Measurements from ENCODE around the gene ERICH6.
"Not testable (repeated sequence)": the region's sequence is repeated elsewhere in the genome, so short reads cannot be mapped to it uniquely, and the experiment has no call there.

ERICH6 gene

DNA sequence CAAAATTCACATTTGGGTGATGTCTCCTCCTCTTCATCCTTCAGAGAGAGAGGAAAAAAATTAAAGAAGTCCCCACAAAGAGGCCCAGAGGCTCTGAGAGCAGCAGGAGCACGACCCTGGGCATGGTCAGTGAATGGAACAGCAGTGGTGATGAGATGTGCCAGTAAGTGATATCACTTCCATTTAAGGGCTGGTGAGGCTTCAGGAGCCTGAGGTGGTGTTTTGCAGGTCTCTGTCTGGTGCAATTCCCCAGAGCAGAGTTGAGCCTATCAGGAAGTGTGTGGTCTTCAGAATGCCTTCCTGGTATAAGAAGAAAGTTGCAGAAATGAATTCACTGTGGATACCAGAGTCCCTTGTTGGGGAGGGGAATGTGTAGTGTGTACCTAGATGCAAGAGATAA lies 21.4 kb downstream of the ERICH6 start:
- DNase-seq (ENCODE audit: low read depth): no peak

DNA sequence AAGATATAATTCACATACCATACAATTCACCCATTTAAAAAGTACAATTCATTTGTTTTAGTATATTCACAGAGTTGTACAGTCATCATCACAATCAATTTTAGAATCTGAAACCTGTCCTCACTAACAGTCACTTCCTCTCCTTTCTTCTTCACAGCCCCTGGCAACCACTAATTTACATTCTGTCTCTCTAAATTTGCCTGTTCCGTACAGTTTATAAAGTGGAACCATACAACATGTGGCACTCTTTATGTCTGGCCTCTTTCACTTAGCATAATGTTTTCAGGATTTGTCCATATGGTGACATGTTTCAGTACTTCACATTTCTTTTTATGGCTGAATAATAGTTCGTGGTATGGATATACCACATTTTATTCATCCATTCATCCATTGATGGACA lies 22.7 kb downstream of the ERICH6 start:
- no peak for DNase-seq (ENCODE audit: low read depth)

DNA sequence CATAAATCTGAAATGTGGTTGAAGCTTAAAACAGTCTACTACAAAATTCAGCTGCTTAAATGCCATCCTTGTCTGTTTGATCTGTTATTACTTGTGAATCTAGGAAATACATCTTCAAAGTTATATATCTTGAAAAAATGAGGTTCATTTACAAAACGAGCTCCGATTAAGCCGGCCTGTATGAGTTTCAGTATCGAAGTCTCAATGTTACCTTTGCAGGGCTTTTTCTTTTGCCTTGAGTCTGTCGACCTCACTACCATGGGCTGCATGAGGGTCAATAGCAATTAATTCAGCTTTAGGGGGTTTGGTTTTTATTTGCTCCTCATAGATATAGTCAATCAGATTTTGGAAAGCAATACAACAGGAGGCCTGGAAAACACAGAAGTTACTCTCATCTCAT lies 23.2 kb downstream of the ERICH6 start:
- no peak for DNase-seq (ENCODE audit: low read depth)

DNA sequence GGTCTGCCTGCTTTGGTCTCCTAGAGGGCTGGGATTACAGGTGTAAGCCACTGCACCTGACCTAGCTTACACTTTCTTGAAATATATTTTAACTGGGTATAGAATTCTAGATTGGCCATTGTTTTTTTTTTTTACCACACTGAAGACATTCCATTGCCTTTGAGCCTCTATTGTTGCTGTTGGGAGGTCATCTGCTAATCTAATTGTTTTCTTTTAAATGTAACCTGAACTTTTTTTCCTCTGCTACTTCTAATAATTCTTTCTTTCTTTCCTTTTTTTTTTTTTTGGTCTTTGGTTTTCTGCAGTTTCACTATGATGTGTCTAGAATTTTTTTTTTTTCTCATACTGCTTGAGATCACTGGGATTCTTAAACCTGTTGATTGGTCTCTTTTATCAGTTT lies 28.1 kb downstream of the ERICH6 start:
- no peak for DNase-seq (ENCODE audit: low read depth)

DNA sequence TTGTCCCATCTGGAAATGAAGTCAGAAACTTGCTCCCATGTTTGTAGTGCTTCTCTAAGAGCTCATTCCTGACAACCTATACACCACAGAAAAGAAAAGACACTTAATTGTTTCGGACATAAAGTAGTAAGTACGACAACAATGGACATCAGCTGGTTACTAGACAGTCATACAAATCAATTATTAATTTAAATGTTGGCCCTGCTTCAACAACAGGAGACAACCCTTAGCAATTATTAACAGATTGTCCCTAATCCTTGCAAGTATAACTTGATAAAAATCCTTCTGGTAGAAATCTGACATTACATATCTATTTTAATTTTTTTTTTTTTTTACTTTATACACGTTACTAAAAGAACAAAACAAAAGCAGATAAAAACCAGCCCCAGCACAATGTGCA lies 29.8 kb downstream of the ERICH6 start:
- no peak for DNase-seq (ENCODE audit: low read depth)

DNA sequence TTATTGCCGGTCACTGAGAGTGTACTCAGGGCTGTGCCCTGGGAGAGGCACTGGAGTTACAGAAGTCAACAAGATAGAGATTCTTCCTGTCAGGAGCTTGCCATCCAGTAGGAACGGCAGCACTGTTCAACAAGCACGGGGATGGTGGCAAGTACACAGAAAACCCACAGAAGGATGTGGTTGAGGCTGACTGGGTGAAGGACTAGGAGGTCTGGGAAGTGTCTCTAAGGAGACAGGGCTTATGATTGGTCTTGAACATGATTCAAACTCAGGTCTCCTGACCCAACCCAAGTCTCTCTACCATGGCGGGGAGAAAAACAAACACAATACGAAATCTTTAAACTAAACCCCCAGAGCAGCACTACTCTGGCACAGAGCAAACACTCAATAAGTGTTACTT lies 37.6 kb downstream of the ERICH6 start:
- no peak for DNase-seq (ENCODE audit: low read depth)

DNA sequence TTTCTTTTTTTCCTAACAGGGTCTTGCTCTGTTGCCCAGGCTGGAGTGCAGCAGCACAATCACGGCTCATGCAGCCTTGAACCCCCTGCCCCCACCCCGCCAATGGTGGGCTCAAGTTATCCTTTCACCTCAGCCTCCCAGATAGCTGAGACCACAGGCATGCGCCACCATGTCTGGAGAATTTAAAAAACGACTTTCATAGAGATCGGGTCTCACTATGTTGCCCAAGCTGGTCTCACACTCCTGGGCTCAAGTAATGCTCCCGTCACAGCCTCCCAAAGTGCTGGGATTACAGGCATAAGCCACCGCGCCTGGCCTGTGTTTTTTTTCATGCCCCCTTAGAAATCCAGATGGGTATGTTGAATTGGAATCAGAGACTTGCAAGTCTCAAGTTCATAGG lies 40.3 kb downstream of the ERICH6 start:
- no peak for DNase-seq (ENCODE audit: low read depth)

DNA sequence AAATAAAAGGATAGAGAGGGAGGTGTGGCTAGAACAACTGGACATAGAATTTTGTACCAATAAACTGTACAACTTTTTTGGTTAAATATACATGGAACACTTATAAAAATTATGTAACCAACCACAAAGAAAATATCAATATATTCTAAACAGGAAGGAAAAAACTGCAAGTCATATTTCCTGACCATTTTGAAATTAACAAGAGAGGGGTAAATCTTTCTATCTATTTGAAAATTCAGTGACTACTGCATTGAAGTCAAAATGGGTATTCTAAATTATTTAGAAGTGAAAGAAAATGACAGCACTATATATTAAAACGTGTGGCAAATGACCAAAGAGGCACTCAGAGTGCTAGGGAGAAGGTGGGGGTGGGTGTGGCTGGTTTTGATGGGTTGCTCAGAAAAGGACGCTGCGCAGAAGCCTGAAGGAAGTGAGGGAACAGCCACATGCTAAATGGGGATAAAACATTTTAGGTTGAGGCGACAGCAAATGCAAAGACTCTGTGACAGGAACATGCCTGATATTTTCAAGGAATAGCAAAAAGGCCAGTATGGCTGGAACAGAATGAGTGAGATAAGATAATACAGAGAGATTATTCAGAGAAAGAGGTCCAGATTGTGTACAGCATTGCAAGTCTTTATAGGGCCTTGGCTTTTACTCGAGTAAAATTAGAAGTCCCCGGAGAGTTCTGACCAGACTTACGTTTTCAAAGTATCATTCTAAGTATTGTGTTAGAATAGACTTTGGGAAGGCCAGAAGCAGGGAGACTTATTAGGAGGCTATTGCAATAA lies 41.1 kb downstream of the ERICH6 start:
- no peak for DNase-seq (ENCODE audit: low read depth)

DNA sequence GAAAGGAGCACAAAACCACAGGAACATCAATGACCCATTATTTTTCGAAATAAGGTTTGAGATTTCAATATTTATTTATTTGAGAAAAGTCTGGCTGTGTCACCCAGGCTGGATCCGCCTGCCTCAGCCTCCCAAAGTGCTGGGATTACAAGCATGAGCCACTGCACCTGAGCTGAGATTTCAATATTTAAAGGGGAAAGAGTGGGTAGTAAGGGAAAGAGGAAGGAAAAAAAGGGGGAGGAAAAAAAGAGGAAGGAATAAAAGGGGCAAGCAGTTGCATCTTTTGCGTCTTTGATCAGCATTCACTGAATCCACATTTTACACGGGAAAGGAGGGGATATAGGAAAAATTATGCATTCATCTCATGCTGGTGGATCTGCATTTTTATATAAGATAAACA lies 47.4 kb downstream of the ERICH6 start:
- no peak for DNase-seq (ENCODE audit: low read depth)

DNA sequence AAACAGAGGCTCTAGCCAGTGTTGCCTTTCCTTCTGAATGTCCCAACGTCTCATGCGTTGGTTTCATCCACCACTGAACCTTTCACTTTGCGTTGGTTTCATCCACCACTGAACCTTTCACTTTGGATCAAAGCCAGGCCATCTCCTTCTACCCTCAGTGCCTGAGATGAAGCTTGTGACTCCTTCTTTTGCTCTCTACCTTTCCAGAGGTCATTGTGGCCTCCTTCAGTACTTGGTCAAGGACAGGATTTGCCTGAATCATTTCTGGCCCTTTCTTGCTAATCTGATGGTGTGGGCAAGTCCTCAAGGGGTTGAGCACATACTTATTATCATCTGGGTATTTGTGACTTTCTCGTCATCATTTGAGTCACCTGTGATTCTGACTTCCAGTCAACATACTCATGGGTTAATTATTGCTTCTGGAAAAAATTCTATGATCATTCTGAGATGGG lies 50.6 kb downstream of the ERICH6 start:
- DNase-seq (ENCODE audit: low read depth): no peak

DNA sequence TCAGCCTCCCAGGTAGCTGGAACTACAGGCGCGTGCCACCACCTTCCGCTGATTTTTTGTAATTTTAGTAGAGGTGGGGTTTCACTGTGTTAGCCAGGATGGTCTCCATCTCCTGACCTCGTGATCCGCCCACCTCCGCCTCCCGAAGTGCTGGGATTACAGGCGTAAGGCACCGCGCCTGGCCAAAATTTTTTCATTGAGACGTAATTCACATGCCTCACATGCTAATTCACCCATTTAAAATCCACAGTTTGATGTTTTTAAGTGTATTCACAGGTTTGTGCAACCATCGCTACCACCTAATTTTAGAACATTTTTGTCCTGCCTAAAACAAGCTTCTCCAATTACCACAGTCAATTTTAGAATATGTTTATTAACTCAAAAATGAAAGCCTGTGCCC lies 63.5 kb downstream of the ERICH6 start:
- no peak for DNase-seq (ENCODE audit: low read depth)

DNA sequence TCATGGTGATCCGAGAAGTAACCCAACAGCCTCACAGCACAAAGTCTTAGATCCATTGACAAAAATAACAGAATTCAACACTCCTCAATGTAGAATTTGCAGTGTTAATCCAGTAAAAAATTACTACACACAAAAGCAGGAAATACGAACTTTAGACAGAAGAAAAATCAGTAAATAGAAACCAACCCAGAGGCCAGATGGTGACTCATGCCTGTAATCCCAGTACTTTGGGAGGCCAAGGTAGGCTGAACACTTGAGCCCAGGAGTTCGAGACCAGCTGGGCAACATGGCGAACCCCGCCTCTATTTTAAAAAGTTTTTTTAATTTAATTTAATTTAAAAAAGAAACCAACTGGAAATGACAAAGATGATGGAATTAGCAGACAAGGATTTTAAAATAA lies 64.5 kb downstream of the ERICH6 start:
- no peak for DNase-seq (ENCODE audit: low read depth)

DNA sequence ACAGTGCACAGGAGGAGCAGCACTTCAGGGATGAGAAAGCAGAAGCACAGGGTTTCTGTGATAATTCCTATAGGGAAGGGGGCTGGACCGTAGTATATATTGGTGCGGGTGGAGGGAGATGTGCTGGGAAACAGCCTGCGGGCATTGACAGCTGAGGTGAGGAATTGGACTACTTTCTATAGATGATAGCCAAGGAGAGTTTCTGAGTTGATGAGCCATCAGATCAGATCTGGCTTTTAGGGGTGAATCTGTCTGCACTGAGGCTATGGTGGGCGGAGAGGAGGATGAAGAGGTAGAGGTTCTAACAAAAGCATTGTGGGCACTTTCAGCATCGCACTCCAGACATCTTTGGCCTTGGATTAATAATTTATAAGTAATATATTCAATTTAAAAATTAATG lies 67.5 kb downstream of the ERICH6 start:
- no peak for DNase-seq (ENCODE audit: low read depth)

DNA sequence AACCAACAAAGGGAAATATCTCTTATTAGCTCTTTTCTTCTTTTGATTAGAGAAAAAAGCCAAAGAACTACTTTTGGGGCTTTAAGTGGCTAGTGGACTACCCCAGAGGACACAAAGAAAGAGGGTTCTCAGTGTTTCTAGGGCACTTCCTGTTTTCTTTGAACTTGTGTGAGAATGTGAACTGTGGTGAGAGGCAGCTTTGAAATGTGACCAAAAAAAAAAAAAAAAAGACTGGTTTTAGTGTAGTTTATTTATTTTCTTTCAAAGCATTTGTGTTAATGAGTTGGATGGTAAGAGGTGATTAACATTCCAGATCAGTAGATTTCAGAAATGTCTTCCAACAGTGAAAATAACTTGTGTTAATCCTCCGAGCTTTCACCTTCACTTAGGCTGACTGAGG lies 68.2 kb downstream of the ERICH6 start:
- DNase-seq (ENCODE audit: low read depth): no peak

DNA sequence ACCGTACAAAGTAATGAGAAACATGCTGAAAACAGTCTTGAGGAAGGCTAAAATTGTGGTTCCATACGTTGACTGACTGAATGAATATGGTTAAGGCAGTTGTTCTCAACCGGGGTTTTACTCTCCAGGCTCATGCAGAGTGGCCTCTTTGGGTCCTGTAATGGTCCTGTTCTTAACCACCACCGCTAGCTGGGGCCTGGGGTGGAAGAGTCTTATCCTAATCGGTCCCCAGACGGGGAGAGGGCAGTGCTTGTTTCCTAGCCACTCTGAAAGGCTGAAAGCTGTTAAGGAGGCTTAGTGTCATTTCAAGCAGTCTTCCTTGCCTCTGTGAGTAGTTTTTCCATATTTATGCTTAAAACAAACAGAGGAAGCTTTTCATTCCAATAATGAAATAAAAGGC lies 68.6 kb downstream of the ERICH6 start:
- DNase-seq (ENCODE audit: low read depth): no peak

DNA sequence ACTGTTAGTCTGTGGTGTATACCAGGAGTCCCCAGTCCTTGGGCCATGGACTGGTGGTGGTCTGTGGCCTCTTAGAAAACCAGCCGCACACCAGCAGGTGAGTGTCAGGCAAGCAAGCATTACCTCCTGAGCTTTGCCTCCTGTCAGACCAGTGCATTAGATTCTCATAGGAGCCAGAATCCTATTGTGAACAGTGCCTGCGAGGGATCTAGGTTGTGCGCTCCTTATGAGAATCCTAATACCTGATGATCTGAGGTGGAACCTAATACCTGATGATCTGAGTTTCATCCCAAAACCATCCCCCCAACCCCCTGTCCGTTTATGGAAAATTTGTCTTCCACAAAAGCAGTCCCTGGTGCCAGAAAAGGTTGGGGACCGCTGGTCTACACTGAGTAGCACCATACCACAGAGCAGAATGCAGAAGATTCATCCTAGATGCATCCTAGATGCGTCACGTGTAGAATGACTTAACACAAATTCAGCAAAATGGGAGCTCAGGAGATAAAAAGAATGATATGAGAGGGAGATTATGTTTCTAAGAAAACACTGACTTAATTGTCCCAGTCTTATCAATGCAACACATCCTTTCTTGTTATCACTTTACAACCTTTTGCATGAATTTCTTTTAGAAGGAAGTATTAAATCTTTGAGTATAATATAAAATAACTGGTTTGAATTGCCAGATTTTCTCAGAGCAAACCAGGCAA lies 72.1 kb downstream of the ERICH6 start:
- DNase-seq (ENCODE audit: low read depth): no peak

DNA sequence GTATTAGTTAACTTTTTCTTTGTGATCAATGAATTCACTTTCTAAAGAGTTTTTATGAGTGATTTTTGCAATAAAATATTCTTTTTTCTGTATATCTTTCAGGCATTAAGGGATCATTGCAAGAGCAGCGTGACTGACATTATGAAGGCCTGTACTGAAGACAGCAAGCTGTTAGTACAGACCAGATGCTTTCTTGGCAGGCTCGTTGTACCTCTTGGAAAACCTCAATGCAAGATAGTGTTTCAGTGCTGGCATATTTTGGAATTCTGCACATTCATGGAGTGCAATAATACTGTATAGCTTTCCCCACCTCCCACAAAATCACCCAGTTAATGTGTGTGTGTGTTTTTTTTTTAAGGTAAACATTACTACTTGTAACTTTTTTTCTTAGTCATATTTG lies 76.2 kb downstream of the ERICH6 start:
- DNase-seq (ENCODE audit: low read depth): no peak

DNA sequence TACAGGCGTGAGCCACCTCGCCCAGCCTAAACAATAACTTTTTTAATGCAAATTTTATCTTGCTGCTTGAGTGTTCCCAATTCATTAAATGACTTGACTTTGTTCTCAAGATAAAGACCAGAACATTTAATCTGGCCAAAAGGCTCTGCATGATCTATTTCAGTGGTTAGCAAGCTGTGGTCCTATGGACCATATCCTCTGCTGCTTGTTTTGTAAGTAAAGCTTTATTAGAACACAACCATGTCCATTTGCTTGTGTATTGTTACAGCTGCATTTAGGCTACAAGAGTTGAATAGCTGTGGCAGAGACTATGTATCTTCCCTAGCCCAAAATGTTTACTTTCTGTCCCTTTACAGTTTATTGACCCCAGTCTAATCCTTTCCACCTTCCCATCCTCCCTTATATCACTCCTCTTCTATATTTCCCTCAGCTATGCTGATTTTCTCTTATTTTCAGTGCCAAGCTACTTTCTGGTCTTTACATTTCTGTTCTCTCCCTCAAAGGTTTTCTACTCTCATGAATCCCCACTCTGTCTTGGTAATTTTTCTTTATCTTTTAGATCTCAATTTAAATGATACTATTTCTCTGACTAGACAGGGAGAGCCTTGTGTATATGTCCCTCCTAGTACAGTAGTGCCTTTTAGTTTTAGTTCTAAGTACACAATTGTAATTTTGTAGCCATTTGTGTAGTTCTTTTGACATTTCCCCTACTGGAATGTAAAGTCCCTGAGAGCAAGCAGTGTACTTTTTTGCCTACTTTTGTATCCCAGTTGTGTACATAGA lies 77.4 kb downstream of the ERICH6 start:
- DNase-seq (ENCODE audit: low read depth): no peak

DNA sequence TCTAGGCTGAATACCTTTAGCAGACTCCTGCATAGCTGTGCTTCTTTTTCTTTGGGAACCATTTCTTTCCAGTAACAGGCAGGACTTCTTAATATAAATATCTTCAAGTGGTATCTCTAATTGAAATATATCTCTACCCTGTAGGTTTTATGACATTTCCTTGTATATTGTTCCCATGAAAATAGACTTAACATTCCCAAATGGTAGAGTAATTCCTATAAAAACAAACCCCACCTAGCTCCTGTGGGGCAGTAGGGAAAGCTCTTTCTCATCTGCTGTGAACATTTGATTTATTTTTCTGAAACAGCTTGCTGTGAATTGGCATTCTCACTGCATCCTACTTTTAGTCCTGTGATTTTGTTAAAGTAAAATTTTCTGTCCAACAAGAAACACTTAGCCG lies 79.8 kb downstream of the ERICH6 start:
- no peak for DNase-seq (ENCODE audit: low read depth)

DNA sequence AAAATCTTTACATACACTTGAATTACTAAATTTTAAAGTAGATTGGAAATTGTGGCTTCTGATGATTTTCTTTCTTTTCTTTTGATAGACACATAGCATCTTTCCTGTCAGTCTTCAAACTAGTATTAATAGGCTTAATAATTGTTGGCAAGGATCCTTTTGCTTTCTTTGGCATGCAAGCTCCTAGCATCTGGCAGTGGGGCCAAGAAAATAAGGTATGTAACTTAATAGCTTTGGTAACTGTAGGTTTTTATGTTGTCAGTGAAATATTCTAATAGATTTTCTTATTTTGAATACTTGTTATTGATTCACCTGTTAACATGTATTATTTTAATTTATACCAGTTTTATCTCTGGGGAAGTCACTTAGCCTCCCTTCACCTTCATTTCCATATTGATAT lies 80.8 kb downstream of the ERICH6 start:
- not testable (repeated sequence) for DNase-seq (ENCODE audit: low read depth)

DNA sequence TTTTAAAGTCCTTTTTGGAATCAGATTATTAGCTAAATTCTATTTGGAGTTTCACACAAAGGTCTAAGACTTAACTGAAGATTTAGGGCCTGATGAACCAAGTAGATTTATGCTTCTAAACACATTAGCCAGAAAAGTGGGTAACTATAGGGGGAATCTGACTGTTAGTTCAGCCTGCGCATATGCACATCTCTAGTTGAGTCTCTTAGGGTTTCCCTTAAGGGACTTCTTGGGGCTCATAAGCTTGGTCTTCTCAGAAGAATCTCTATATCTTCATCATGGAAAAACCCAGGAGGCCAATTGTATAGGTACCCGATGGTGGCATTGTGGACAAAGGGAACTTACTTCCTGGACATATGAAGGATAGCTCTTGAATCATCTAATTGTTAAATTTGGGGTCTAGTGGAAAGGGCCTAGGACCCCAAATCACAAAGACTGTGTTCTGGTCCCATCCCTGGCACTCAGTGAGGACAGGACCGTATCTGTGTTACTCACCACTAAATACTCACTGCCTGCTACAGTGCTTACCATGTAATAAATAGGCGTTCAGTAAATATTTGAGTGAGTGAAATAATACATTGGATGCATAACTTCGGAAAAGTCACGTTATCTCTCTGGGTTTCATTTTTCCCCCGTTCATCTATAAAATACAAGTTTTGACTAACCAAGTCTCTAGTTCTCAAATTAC lies 83.6 kb downstream of the ERICH6 start:
- DNase-seq (ENCODE audit: low read depth): no peak

DNA sequence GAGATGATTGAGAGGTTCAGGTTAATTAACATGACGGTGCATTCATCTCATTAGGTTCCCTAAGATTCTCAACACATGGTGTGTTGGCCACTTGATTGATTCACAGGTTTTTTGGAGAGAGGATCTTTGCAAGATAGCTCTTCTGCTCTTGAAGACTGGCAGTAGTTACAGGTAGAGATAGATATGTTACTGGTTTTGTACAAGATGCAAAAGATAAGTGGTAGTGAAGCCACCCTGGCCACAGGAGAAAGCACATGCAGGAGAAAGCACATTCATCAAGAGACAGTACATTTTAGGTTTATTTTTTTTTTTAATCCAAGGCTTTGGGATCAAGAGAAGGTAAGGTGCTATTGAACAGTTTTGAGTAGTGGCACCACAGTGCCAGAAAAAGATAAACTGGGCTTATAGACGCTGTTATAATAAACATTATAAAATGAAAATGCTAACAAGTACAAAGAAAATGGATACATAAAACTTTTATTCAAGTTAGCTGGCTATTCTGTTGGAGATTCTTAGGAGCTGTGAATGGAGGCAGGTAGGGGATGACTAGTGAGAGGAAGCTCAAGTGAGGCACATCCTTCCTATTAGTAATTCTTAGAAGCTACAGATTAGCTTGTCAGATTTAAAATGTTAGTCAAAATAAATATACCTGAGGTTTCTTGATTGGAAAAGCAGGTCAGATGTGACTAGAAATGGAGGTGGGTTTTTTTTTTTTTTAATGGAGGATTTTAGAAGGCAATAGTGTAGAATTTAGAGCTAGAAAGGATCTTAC lies 89.8 kb downstream of the ERICH6 start:
- no peak for DNase-seq (ENCODE audit: low read depth)

All from activated gamma-delta T cell treated with anti-CD3 and anti-CD28 coated beads, Interleukin-2, amount 50 U/mL, for 16 hours (primary cell).